Transverse colon (tissue), 4 donors: Measurements from ENCODE around the gene ZNF837. TPM values are rescaled to one million over a fixed set of nuclear protein-coding genes. Genes with fewer than 3 reads are reported as not detected.
"Not testable (repeated sequence)": the region's sequence is repeated elsewhere in the genome, so short reads cannot be mapped to it uniquely, and the experiment has no call there.

Experiments
- DNase-seq: peaks from one replicate; pipeline ENCODE4 v3.0.0-alpha.2; 2019
- H3K27ac ChIP-seq, 4 donors: fragments of 200-600 bp; sonication (generic); 2 replicates each; pipeline ENCODE4 v1.5.1; 2016 to 2018; ENCODE audit warnings: inconsistent platforms in 4 of 4
- H3K27me3 ChIP-seq: fragments of 200-600 bp; sonication (generic); 2 replicates; pipeline ENCODE4 v1.5.1; 2017; ENCODE audit warnings: inconsistent platforms
- H3K36me3 ChIP-seq, 4 donors: fragments of 200-600 bp; sonication (generic); 2 replicates each; pipeline ENCODE4 v1.5.1; 2017 to 2019; ENCODE audit warnings: inconsistent platforms in 4 of 4
- H3K4me1 ChIP-seq, 4 donors: fragments of 200-600 bp; sonication (generic); 2 replicates each; pipeline ENCODE4 v1.5.1; 2017 to 2020; ENCODE audit warnings: inconsistent platforms in 4 of 4
- H3K4me3 ChIP-seq, 4 donors: fragments of 200-600 bp; sonication (generic); 1 replicate in 1 of 4; 2 replicates in 3 of 4; pipeline versions ENCODE4 v1.5.1 to v1.6.1; 2017 to 2019; ENCODE audit warnings: inconsistent platforms in 4 of 4
- H3K9me3 ChIP-seq, 2 donors: fragments of 200-600 bp; sonication (generic); 2 replicates each; pipeline ENCODE4 v1.5.1; 2017 to 2019; ENCODE audit warnings: inconsistent platforms in 2 of 2
- EP300 ChIP-seq: sonication (generic); formaldehyde crosslinking; IDR thresholded peaks from one replicate; pipeline ENCODE4 v1.6.1; 2017; ENCODE audit warnings: antibody characterized with exemption, low read depth
- POLR2A ChIP-seq: fragments of 450-650 bp; IDR thresholded peaks from one replicate; pipeline ENCODE4 v1.6.1; 2016; ENCODE audit warnings: antibody characterized with exemption, mild to moderate bottlenecking, moderate library complexity
- POLR2AphosphoS5 ChIP-seq, 3 donors: sonication (generic); formaldehyde crosslinking; IDR thresholded peaks; one replicate each; pipeline ENCODE4 v1.6.1; 2016; ENCODE audit warnings: antibody characterized with exemption in 3 of 3
- WGBS, 2 donors: methylation state at CpG; one replicate each; pipeline ENCODE4 v1.1.5; 2018; ENCODE audit warnings: low coverage in 1 of 2; 5-methylcytosine and 5-hydroxymethylcytosine counted together
- in situ Hi-C, 4 donors: fragments of 200-750 bp; cut with MboI; loops; one replicate each; pipeline versions ENCODE4 v1.15.0 to v1.15.1; 2017; ENCODE audit warnings: low sequenced_read_pairs in 3 of 4, low pct_ligation_motif_present in 1 of 4, low pct_unique_long_range_greater_than_20kb in 1 of 4
- intact Hi-C: fragments of 100-400 bp; cut with DNase I; formaldehyde crosslinking; loops from one replicate; pipeline ENCODE4 v1.15.1; 2023; ENCODE audit warnings: low total_unique reads
- total RNA-seq, 4 donors: library from RNA; depleted of rRNA; stranded (reverse); fragments of >200 nt; gene quantifications; one replicate each; pipeline ENCODE4 v1.1.0, GENCODE V29; 2016
- TF ChIP-seq, protein P1 (sequence below), 5 experiments: fragments of 200-600 bp in 3 of 5; fragments of 450-650 bp in 2 of 5; sonication (generic) in 3 of 5; IDR thresholded peaks; 1 replicate in 2 of 5; 2 replicates in 3 of 5; pipeline ENCODE4 v1.5.1; 2016 to 2017; ENCODE audit warnings: antibody characterized with exemption in 5 of 5, inconsistent platforms in 3 of 5, mild to moderate bottlenecking in 2 of 5, moderate library complexity in 1 of 5

Gene ZNF837
- total RNA-seq, 4 donors from 2014 or later, result 3.7 to 10.7 (median 6.1) TPM

DNA sequence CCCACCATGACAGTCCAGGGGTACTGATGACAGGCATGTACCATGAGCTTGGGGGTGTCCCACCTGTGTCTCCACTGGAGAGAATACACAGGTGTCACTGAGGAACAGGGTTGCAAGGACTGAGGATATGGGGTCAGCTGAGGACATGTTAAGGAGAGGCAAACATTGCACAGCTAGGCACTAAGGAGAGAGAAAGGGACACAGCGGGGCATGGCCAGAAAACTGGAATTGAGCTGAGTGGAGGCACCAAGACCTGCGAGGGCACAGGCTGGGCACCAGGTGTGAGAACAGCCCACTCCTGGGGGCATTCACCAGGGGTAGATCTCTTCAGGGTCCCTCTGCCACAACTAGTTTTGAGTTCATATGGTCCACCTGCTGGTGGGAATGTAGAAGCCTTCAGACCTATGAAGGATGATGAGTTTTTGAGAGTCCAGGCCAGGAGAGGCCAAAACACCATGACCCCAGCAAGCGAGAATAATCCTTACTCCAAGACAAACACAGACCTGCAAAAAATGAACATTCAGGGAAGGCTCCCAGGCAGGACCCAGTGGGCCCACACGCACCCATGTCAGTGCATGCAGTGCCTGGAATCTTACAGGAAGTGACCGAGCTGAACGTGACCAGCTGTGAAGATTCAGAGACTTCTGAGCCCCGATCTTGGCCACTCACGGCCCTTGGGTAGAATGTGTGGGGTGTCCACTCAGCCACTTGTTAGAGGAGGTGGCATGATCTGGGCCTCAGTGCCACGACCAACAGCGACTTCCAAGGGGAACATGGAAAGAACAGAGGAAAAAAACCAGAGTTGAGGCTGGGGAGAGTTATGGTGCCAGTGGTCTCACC, 26.2 kb upstream of the ZNF837 start:
- Histone ChIP-seq H3K4me3 (peak overlapping the region in 2 of 4 donors; percentile 80 to 82), H3K36me3 (no peaks in the 10 kb centered on the region), H3K9me3 (no peaks in the 10 kb centered on the region), H3K27me3 (no peaks in the 10 kb centered on the region), H3K27ac (peak overlapping the region; percentile 82 to 91 (median 90)), H3K4me1 (peaks cover 0 to 21% (median 18%) of the 10 kb centered on the region in 4 donors)
- in situ Hi-C loops (no loop called here), intact Hi-C loops (no loop called here)
- DNase-seq, result no peak
- 71 to 83% methylated on average over 4 to 10 of the region's 10 CpGs for WGBS, 2 donors
- TF ChIP-seq POLR2AphosphoS5 (IDR thresholded peaks at IDR 0.05) (no peak), POLR2A (no peak), EP300 (no peak)
- TF ChIP-seq, protein P1, sequence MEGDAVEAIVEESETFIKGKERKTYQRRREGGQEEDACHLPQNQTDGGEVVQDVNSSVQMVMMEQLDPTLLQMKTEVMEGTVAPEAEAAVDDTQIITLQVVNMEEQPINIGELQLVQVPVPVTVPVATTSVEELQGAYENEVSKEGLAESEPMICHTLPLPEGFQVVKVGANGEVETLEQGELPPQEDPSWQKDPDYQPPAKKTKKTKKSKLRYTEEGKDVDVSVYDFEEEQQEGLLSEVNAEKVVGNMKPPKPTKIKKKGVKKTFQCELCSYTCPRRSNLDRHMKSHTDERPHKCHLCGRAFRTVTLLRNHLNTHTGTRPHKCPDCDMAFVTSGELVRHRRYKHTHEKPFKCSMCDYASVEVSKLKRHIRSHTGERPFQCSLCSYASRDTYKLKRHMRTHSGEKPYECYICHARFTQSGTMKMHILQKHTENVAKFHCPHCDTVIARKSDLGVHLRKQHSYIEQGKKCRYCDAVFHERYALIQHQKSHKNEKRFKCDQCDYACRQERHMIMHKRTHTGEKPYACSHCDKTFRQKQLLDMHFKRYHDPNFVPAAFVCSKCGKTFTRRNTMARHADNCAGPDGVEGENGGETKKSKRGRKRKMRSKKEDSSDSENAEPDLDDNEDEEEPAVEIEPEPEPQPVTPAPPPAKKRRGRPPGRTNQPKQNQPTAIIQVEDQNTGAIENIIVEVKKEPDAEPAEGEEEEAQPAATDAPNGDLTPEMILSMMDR (IDR thresholded peaks at IDR 0.05), result peak in 4 of 5 experiments; percentile 14 to 20 (median 18)

DNA sequence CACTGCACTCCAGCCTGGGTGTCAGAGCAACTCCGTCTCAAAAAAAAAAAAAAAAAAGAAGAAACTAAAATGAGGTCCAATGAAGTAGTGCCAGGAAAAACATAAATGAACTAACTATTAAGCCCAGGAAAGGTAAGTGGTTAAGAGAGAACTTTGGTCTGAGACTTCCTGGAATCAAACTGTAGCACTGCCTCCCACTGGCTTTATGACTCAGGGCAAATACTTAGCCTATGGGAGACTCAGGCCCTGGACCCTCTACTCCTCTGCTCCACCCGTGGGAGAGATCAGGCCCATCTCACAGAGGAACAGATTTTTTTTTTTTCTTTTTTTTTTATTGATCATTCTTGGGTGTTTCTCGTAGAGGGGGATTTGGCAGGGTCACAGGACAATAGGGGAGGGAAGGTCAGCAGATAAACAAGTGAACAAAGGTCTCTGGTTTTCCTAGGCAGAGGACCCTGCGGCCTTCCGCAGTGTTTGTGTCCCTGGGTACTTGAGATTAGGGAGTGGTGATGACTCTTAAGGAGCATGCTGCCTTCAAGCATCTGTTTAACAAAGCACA, 23.2 kb upstream of the ZNF837 start:
- H3K27ac ChIP-seq, H3K9me3 ChIP-seq, in situ Hi-C loops, DNase-seq, H3K36me3 ChIP-seq, intact Hi-C loops, H3K27me3 ChIP-seq, H3K4me3 ChIP-seq: not testable (repeated sequence)
- 40 to 73% methylated on average over 2 to 5 of the region's 5 CpGs for WGBS, 2 donors
- peaks cover 6 to 27% (median 22%) of the 10 kb centered on the region in 4 donors for H3K4me1 ChIP-seq

DNA sequence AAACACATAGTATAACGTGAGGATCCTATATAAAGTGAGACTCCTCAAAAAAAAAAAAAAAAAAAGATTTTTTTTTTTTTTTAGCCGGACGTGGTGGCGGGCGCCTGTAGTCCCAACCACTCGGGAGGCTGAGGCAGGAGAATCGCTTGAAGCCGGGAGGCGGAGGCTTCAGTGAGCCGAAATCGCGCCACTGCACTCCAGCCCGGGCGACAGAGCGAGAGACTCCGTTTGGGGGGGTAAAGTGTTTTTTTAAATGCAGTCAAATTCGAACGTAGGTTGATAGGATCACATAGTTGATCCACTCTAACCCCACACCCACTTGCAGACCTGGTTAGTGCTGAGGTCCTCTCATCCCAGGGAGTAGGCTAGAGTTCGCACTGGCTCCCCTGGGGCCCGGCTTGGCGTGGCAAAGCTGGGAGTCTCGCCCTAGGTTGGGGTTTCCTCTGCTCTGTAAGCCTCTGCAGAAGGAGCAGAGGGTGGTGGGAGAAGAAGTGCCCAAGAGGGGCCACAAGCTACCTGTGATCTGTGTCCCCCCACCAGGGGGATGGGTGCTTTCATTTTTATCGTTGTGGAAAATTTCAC, 21.1 kb upstream of the ZNF837 start:
- no peaks in the 10 kb centered on the region for H3K36me3 ChIP-seq
- peak overlapping the region; percentile 82 to 92 (median 85) for H3K27ac ChIP-seq
- TF ChIP-seq, protein P1 (IDR thresholded peaks at IDR 0.05), result no peak
- no peak for TF ChIP-seq EP300
- TF ChIP-seq POLR2A, result no peak
- TF ChIP-seq POLR2AphosphoS5 (IDR thresholded peaks at IDR 0.05), result no peak
- H3K4me3 ChIP-seq, result peak overlapping the region in 3 of 4 donors; percentile 67 to 94 (median 68)
- intact Hi-C loops (loop anchor here (2.0 kb wide), 1 partner anchor 15 kb away; the partner anchor contains the start of gene RPS5), in situ Hi-C loops (no loop called here)
- no peak for DNase-seq
- H3K9me3 ChIP-seq, result no peaks in the 10 kb centered on the region
- H3K4me1 ChIP-seq, result peaks cover 6 to 17% (median 15%) of the 10 kb centered on the region in 4 donors
- H3K27me3 ChIP-seq, result peaks cover 14% of the 10 kb centered on the region
- 26 to 37% methylated on average over 12 to 23 of the region's 23 CpGs for WGBS, 2 donors

DNA sequence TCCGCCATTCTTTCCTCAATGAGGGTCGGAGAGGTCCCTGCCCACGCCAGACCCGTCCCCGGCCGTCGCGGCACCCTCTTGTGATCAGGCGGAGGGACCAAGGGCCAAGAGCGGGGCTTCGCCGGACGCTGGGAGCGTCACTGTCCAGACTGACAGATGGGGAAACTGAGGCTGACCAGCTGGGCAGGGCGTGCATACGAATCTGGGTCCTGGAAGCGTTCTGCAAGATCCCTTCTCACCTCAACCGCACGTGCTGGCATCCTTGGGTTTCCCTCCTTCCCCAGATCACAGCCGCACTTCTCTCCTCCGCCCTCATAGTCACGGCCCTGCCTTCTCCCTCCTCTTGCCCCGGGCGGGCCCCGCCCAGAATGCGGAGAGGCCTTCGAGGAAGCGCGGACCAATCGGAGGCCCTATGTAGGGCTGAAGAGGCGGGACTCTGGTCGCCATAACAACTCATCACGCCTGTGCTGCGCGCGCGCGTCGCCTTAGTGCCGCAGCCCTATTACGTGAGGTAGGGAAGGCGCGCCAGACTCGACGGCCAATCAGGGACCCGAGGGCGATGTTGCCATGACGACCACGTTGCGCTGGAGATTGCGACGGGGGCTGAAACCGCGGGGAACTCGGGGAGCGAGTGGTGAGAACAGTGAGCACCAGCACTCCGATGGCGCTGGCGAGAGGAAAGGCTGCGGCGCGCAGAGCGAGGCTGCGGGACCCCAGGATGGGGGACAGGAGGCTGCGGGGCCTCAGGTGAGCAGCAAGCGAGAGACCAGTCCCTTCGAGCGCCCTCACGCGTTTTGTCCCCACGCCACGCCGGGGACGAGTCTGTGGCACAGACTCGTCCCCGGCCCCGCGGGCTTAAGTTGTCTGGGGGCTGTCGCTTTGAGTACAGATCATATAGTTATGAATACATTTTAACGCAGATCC, 20.3 kb upstream of the ZNF837 start:
- Histone ChIP-seq H3K27me3 (peaks cover 20% of the 10 kb centered on the region), H3K27ac (peak overlapping the region; percentile 82 to 92 (median 85)), H3K9me3 (no peaks in the 10 kb centered on the region), H3K36me3 (no peaks in the 10 kb centered on the region), H3K4me1 (peaks cover 6 to 22% (median 18%) of the 10 kb centered on the region in 4 donors), H3K4me3 (peak overlapping the region; percentile 32 to 94 (median 68))
- TF ChIP-seq EP300 (no peak), POLR2AphosphoS5 (IDR thresholded peaks at IDR 0.05) (peak; percentile 63 to 90 (median 88)), POLR2A (peak; percentile 82)
- TF ChIP-seq, protein P1 (IDR thresholded peaks at IDR 0.05), result peak in 1 of 5 experiments; percentile 2
- DNase-seq, result peak; percentile 99
- intact Hi-C loops, result loop anchor here (2.0 kb wide), 1 partner anchor 14 kb away; the partner anchor contains the start of gene RPS5
- in situ Hi-C loops, result no loop called here
- 3% methylated on average over 77 of the region's 80 CpGs; no CpG with 5 or more reads in 1 of the 2 donors for WGBS, 2 donors
